Keratinocyte (primary cell): ENCODE data around the gene PTBP1. TPM values are rescaled to one million over a fixed set of nuclear protein-coding genes. Genes with fewer than 3 reads are reported as not detected.

Experiments used
- DNase-seq: peaks from one replicate; pipeline ENCODE4 v3.0.0-alpha.2; 2011; ENCODE audit warnings: low read depth, missing footprints, low spot score
- FAIRE-seq: peaks from 2 replicates; lab custom pipeline; 2011; peaks lifted over from hg19 to GRCh38; lab: Jason Lieb, UNC
- H2AFZ ChIP-seq: 2 replicates; pipeline ENCODE4 v1.6.0; 2012; ENCODE audit warnings: low read length, control low read depth, inconsistent platforms; ENCODE audit not compliant: control insufficient read depth
- H3K27ac ChIP-seq: 2 replicates; pipeline ENCODE4 v1.5.1; 2011; ENCODE audit warnings: low read length; ENCODE audit not compliant: control insufficient read depth, insufficient read depth
- H3K27me3 ChIP-seq: 3 replicates; pipeline ENCODE4 v1.6.0; 2011; ENCODE audit warnings: low read length; ENCODE audit not compliant: control insufficient read depth, insufficient read depth; ENCODE audit errors: extremely low read depth
- H3K36me3 ChIP-seq, 2 experiments: 2 replicates in 1 of 2; 3 replicates in 1 of 2; pipeline ENCODE4 v1.5.1; 2011; ENCODE audit warnings: low read length in 2 of 2, mild to moderate bottlenecking in 1 of 2; ENCODE audit not compliant: control insufficient read depth in 2 of 2, insufficient read depth in 2 of 2; ENCODE audit errors: extremely low read depth in 1 of 2
- H3K4me1 ChIP-seq: 3 replicates; pipeline ENCODE4 v1.5.1; 2011; ENCODE audit warnings: low read length; ENCODE audit not compliant: control insufficient read depth, insufficient read depth; ENCODE audit errors: extremely low read depth
- H3K4me2 ChIP-seq: 3 replicates; pipeline ENCODE4 v1.6.0; 2011; ENCODE audit warnings: low read depth, low read length; ENCODE audit not compliant: control insufficient read depth, insufficient read depth; ENCODE audit errors: extremely low read depth
- H3K4me3 ChIP-seq, 3 experiments: fragments of 200-600 bp in 1 of 3; sonication (generic) in 1 of 3; 2 replicates in 2 of 3; 3 replicates in 1 of 3; pipeline ENCODE4 v1.5.1; 2011 to 2016; ENCODE audit warnings: low read length in 3 of 3, mild to moderate bottlenecking in 3 of 3, control low read depth in 2 of 3, inconsistent platforms in 1 of 3, low read depth in 1 of 3, mixed read lengths in 1 of 3, mixed run types in 1 of 3, moderate library complexity in 1 of 3; ENCODE audit not compliant: control insufficient read depth in 2 of 3, insufficient read depth in 2 of 3; ENCODE audit errors: extremely low read depth in 1 of 3
- H3K79me2 ChIP-seq: 2 replicates; pipeline ENCODE4 v1.6.0; 2012; ENCODE audit warnings: low read length; ENCODE audit not compliant: control insufficient read depth, insufficient read depth
- H3K9ac ChIP-seq: 3 replicates; pipeline ENCODE4 v1.6.0; 2011; ENCODE audit warnings: low read length; ENCODE audit not compliant: control insufficient read depth, insufficient read depth; ENCODE audit errors: extremely low read depth
- H3K9me1 ChIP-seq: 3 replicates; pipeline ENCODE4 v1.6.0; 2011; ENCODE audit warnings: low read length; ENCODE audit not compliant: control insufficient read depth, insufficient read depth; ENCODE audit errors: extremely low read depth
- H3K9me3 ChIP-seq: 2 replicates; pipeline ENCODE4 v1.5.1; 2012; ENCODE audit warnings: low read depth, low read length; ENCODE audit not compliant: control insufficient read depth
- H4K20me1 ChIP-seq: 3 replicates; pipeline ENCODE4 v1.6.0; 2011; ENCODE audit warnings: low read length; ENCODE audit not compliant: control insufficient read depth, insufficient read depth; ENCODE audit errors: extremely low read depth
- EZH2 ChIP-seq: IDR thresholded peaks from one replicate; pipeline ENCODE4 v1.6.1; 2012; ENCODE audit warnings: inconsistent platforms, mild to moderate bottlenecking, low read length, moderate library complexity
- dilution Hi-C: fragments of 300-500 bp; cut with MboI; formaldehyde crosslinking; loops from one replicate; pipeline ENCODE4 v1.7.0; 2020; ENCODE audit warnings: low sequenced_read_pairs; ENCODE audit not compliant: extremely low pct_ligation_motif_present
- polyA plus RNA-seq, 5 experiments: library from polyadenylated mRNA; depleted of rRNA in 3 of 5; stranded (reverse) in 3 of 5; stranded (forward) in 1 of 5; unstranded in 1 of 5; fragments of >200 nt; gene quantifications; 1 replicate in 1 of 5; 2 replicates in 3 of 5; 3 replicates in 1 of 5; pipeline versions ENCODE4 v1.2.1 to v1.2.3, GENCODE V29; 2011 to 2012; ENCODE audit warnings: missing spikeins in 2 of 5, low read depth in 1 of 5, low replicate concordance in 1 of 5
- TF ChIP-seq, protein P1 (sequence below), 3 experiments: IDR thresholded peaks in 1 of 3; conservative IDR thresholded peaks in 1 of 3; optimal IDR thresholded peaks in 1 of 3; 2 replicates in 2 of 3; 3 replicates in 1 of 3; pipeline versions ENCODE3 to v1.5.1; 2011; ENCODE audit warnings: low read length in 3 of 3, mild to moderate bottlenecking in 3 of 3, moderate library complexity in 2 of 3, control low read depth in 1 of 3, inconsistent platforms in 1 of 3; ENCODE audit not compliant: insufficient read depth in 2 of 3; ENCODE audit errors: extremely low read depth in 1 of 3

PTBP1 gene
- polyA plus RNA-seq, 1 donor (not counting 4 experiments of a cell fraction or from before 2014, with no cell fraction given) = 117 TPM

- FAIRE-seq = no peak
- no peak overlapping the region for H2AFZ ChIP-seq
- no peaks in the 10 kb centered on the region for H3K9me3 ChIP-seq
Measured at GRCh38 chr19:757811-758668, 39.2 kb upstream of the PTBP1 start.

GRCh38 chr19:763181-763580, 34.1 kb upstream of the PTBP1 start:
- TF ChIP-seq, protein P1, sequence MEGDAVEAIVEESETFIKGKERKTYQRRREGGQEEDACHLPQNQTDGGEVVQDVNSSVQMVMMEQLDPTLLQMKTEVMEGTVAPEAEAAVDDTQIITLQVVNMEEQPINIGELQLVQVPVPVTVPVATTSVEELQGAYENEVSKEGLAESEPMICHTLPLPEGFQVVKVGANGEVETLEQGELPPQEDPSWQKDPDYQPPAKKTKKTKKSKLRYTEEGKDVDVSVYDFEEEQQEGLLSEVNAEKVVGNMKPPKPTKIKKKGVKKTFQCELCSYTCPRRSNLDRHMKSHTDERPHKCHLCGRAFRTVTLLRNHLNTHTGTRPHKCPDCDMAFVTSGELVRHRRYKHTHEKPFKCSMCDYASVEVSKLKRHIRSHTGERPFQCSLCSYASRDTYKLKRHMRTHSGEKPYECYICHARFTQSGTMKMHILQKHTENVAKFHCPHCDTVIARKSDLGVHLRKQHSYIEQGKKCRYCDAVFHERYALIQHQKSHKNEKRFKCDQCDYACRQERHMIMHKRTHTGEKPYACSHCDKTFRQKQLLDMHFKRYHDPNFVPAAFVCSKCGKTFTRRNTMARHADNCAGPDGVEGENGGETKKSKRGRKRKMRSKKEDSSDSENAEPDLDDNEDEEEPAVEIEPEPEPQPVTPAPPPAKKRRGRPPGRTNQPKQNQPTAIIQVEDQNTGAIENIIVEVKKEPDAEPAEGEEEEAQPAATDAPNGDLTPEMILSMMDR (optimal IDR thresholded peaks at IDR 0.05 in 1 of 3, IDR thresholded peaks at IDR 0.05 in 1 of 3, conservative IDR thresholded peaks at IDR 0.05 in 1 of 3; ENCODE audit: extremely low read depth in 1 of 3, insufficient read depth in 2 of 3, low read length in 3 of 3) = no peak
- no peak for TF ChIP-seq EZH2
- H3K27ac ChIP-seq = no peak overlapping the region
- no peaks in the 10 kb centered on the region for H4K20me1 ChIP-seq
- peaks cover 16 to 27% of the 10 kb centered on the region in 2 experiments for H3K36me3 ChIP-seq
- no peak for DNase-seq
- no peaks in the 10 kb centered on the region for H3K9me3 ChIP-seq
- no peaks in the 10 kb centered on the region for H3K79me2 ChIP-seq
- no peak overlapping the region for H2AFZ ChIP-seq
- dilution Hi-C loops = no loop called here
- no peaks in the 10 kb centered on the region for H3K27me3 ChIP-seq
- no peaks in the 10 kb centered on the region for H3K4me1 ChIP-seq
- no peak for FAIRE-seq
- H3K4me2 ChIP-seq = no peak overlapping the region
- H3K9me1 ChIP-seq = no peaks in the 10 kb centered on the region
- H3K4me3 ChIP-seq = no peak overlapping the region
- no peak overlapping the region for H3K9ac ChIP-seq

More at GRCh38 chr19:757811-758668, 39.2 kb upstream of the PTBP1 start:
- H3K79me2 ChIP-seq = peaks cover 16% of the 10 kb centered on the region
- H3K4me2 ChIP-seq = no peak overlapping the region
- peaks cover 4% of the 10 kb centered on the region for H4K20me1 ChIP-seq
- H3K9ac ChIP-seq = no peak overlapping the region
- no peak for DNase-seq
- dilution Hi-C loops = no loop called here
- no peaks in the 10 kb centered on the region for H3K27me3 ChIP-seq
- H3K9me1 ChIP-seq = no peaks in the 10 kb centered on the region
- TF ChIP-seq, protein P1 (optimal IDR thresholded peaks at IDR 0.05 in 1 of 3, IDR thresholded peaks at IDR 0.05 in 1 of 3, conservative IDR thresholded peaks at IDR 0.05 in 1 of 3; ENCODE audit: extremely low read depth in 1 of 3, insufficient read depth in 2 of 3, low read length in 3 of 3) = no peak
- TF ChIP-seq EZH2 = no peak
- no peak overlapping the region for H3K27ac ChIP-seq
- H3K4me3 ChIP-seq = no peak overlapping the region
- peaks cover 17 to 32% of the 10 kb centered on the region in 2 experiments for H3K36me3 ChIP-seq
- no peaks in the 10 kb centered on the region for H3K4me1 ChIP-seq
